Measurements from ENCODE around the gene PRKAG1.

DNA sequence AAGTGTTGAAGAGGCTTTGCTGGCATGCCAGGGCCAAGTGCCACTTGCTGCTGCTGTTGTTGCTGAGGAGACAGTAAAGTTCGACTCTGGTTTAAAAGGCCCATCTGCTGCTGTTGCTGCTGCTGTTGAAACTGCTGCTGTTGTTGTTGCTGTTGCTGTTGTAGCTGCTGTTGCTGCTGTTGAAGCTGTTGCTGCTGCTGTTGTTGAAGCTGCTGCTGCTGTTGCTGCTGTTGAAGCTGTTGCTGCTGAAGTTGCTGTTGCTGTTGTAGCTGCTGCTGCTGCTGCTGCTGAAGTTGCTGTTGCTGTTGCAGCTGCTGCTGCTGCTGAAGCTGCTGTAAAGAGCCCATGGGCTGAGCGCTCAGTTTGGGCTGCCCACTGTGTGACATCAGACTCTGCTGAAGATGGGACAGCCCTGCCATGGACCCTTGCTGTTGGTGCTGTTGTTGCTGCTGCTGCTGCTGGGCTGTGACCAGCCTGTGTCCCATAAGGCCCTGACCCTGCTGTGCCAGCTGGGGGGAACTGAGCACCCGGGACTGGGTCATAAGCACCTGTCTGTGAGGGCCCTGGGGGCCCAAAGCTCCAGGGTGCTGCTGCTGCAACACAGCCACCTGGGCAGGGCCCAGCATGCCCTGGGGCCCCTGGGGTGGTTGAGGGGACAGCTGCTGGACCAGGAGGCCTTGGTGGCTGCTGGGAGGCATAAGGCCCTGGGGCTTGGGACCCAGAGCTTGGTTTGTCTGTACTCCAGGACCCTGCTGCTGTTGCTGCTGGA, 14.3 kb upstream of the PRKAG1 start:
- TF ChIP-seq POLR2AphosphoS5 (IDR thresholded peaks at IDR 0.05; ENCODE audit: borderline replicate concordance, low read depth, low read length) (no peak), EZH2 (IDR thresholded peaks at IDR 0.05) (no peak), FOXP2 (optimal IDR thresholded peaks at IDR 0.05; ENCODE audit: control extremely low read depth, extremely low read length, insufficient read depth) (no peak)
